K562 (cell line): ENCODE results near the gene VWA7. TPM values are rescaled to one million over a fixed set of nuclear protein-coding genes. Genes with fewer than 3 reads are reported as not detected.
A peak's percentile ranks its signal among the peaks of the same experiment; 100 is the strongest.

Experiments used
- BRCA1 ChIP-seq, 2 experiments: fragments of 450-650 bp in 1 of 2; sonication (generic) in 1 of 2; formaldehyde crosslinking in 1 of 2; IDR thresholded peaks; 2 replicates each; pipeline versions ENCODE4 v1.5.0 to v1.6.1; 2017 to 2020; ENCODE audit warnings: mild to moderate bottlenecking in 1 of 2, missing genetic modification reagents in 1 of 2
- FIP1L1 ChIP-seq: fragments of 200-400 bp; formaldehyde crosslinking; IDR thresholded peaks from 2 replicates; pipeline ENCODE4 v1.6.1; 2018; ENCODE audit warnings: mild to moderate bottlenecking, low read depth, low read length; ENCODE audit not compliant: poor library complexity, severe bottlenecking
- KHSRP ChIP-seq: fragments of 450-650 bp; IDR thresholded peaks from 2 replicates; pipeline ENCODE4 v1.6.1; 2017
- PCBP2 ChIP-seq: fragments of 200-400 bp; formaldehyde crosslinking; IDR thresholded peaks from 2 replicates; pipeline ENCODE4 v1.6.1; 2018; ENCODE audit warnings: low read length, low read depth, mild to moderate bottlenecking, moderate library complexity; ENCODE audit not compliant: poor library complexity, severe bottlenecking
- RBM14 ChIP-seq: fragments of 200-400 bp; formaldehyde crosslinking; IDR thresholded peaks from 2 replicates; pipeline ENCODE4 v1.6.1; 2018; ENCODE audit warnings: low read depth, mild to moderate bottlenecking, low read length, moderate library complexity, borderline replicate concordance; ENCODE audit not compliant: insufficient read depth
- RHOXF2B ChIP-seq: fragments of 250-450 bp; sonication (Bioruptor Pico); conservative IDR thresholded peaks from 2 replicates; pipeline ENCODE4 v1.5.1; 2021
- SIN3A ChIP-seq, 2 experiments: fragments of 150-350 bp in 1 of 2; IDR thresholded peaks; 2 replicates each; pipeline ENCODE4 v1.6.1; 2011 to 2016; ENCODE audit warnings: borderline replicate concordance in 2 of 2, low read depth in 2 of 2, low read length in 2 of 2, mild to moderate bottlenecking in 2 of 2, moderate library complexity in 2 of 2; ENCODE audit not compliant: control insufficient read depth in 1 of 2
- TBP ChIP-seq: optimal IDR thresholded peaks from 2 replicates; pipeline ENCODE3; 2011; ENCODE audit warnings: low read depth, low read length, improper control_type of control experiment
- TEAD4 ChIP-seq, 2 experiments: sonication (generic) in 1 of 2; formaldehyde crosslinking in 1 of 2; IDR thresholded peaks; 2 replicates each; pipeline versions ENCODE4 v1.6.1 to v1.8.0; 2012 to 2022; ENCODE audit warnings: borderline replicate concordance in 1 of 2, inconsistent platforms in 1 of 2, low read length in 1 of 2, mild to moderate bottlenecking in 1 of 2, missing genetic modification reagents in 1 of 2
- ZC3H4 ChIP-seq: sonication (generic); formaldehyde crosslinking; IDR thresholded peaks from 2 replicates; pipeline ENCODE4 v1.9.0; 2021; ENCODE audit warnings: missing genetic modification reagents, borderline replicate concordance
- ZNF41 ChIP-seq: fragments of 250-450 bp; sonication (Bioruptor Pico); conservative IDR thresholded peaks from 2 replicates; pipeline ENCODE4 v1.4.0; 2020; ENCODE audit warnings: mild to moderate bottlenecking
- ZSCAN29 ChIP-seq: fragments of 450-650 bp; IDR thresholded peaks from 2 replicates; pipeline ENCODE4 v1.6.1; 2017
- polyA plus RNA-seq, 8 experiments: library from polyadenylated mRNA; depleted of rRNA in 4 of 8; stranded (reverse) in 5 of 8; unstranded in 3 of 8; fragments of >200 nt; fragmentation: Nextera tagmentation in 2 of 8; fragmentation: Illumina TruSeq in 1 of 8; extraction: Ambion mirVana in 2 of 8; extraction: Trizol in 1 of 8; gene quantifications; 2 replicates each; pipeline versions ENCODE4 v1.2.1 to v1.2.3, GENCODE V29; 2011 to 2014; ENCODE audit warnings: inconsistent platforms in 1 of 8, missing spikeins in 1 of 8
- total RNA-seq, 7 experiments: library from RNA; depleted of rRNA in 6 of 7; stranded (reverse); fragments of >200 nt in 6 of 7; fragmentation: Illumina TruSeq in 2 of 7; extraction: Trizol in 2 of 7; gene quantifications; 2 replicates each; pipeline versions ENCODE4 v1.2.1 to v1.2.3, GENCODE V29; 2011 to 2021; ENCODE audit warnings: low replicate concordance in 1 of 7
- TF ChIP-seq, protein P1 (sequence below), 2 experiments: fragments of 450-650 bp; conservative IDR thresholded peaks; 2 replicates each; pipeline ENCODE4 v1.6.1; 2017; ENCODE audit warnings: mild to moderate bottlenecking in 2 of 2, moderate library complexity in 2 of 2
- TF ChIP-seq, protein P2 (sequence below): fragments of 250-450 bp; sonication (Bioruptor Pico); IDR thresholded peaks from 2 replicates; pipeline ENCODE4 v1.4.0; 2020
- TF ChIP-seq, protein P3 (sequence below): sonication (generic); formaldehyde crosslinking; IDR thresholded peaks from 2 replicates; pipeline ENCODE4 v1.8.1; 2022; ENCODE audit warnings: missing genetic modification reagents

VWA7 gene
- total and polyA plus RNA-seq, 9 of the 15 experiments (the other 6 are each of a cell fraction or from before 2014, with no cell fraction given) = 0.18 to 2.9 (median 0.95) TPM

DNA sequence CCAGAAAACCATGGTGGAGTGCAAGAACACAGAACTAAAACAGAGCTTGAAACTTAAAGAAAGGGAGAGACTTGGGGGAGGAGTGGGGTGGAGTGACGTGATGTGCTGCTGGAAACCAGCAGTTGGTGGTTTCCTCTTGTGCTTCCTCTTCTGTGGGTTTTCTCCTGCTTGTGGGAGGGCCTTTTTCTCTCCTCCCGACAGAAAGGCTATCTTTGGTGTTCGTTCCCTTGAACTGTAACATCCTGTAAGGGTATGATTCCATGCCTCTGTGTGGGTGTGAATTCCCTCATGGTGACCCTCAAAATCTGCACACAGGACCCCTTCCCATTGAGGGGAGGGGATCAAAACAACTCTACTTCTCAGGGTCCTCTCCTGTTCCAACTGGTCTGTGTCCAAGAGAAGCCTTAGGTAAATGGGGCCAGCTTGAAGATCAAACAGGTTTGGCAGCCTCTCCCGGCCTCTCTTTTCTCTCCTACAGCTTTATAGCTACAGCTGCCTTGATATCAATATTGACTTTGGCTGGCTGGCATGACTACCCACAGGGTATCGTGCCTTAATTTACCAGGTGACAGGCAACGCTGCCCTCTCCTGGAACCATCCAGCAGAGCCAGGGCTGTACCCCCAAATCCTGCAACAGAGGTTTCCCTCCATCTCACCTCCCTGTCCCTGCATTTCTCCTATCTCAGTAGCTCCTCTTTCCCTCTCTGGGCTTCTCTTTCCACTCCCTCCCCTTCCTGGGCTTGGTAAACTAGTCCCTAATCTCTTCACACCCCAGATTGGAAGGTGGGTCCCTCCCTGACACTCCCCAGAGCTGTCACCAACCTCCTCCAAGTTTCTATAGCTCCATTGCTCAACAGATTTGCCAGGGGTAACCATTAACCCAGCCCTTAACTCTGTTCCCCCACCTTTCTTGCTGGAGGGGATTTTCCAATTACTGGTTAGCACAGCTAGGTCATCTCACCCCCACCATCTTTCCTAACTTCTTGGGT is 38.8 kb downstream of the VWA7 start (continued):
- TF ChIP-seq TEAD4 (IDR thresholded peaks at IDR 0.05; ENCODE audit: low read length) (peak; percentile 49; the same call in 1 of the 2 replicates), TEAD4 (CRISPR knock-in tag; IDR thresholded peaks at IDR 0.05; ENCODE audit: borderline replicate concordance) (no peak; the same call in 1 of the 2 replicates), RHOXF2B (CRISPR knock-in tag) (0 out of 2 replicates have a peak, but pooled peaks have one; percentile 7), PCBP2 (no peak), KHSRP (0 out of 2 replicates have a peak, but pooled peaks have one; percentile 27), FIP1L1 (no peak), ZSCAN29 (no peak), ZNF41 (CRISPR knock-in tag) (0 out of 2 replicates have a peak, but pooled peaks have one; percentile 27), BRCA1 (IDR thresholded peaks at IDR 0.05) (no peak), BRCA1 (CRISPR knock-in tag; IDR thresholded peaks at IDR 0.05) (no peak), SIN3A (IDR thresholded peaks at IDR 0.05; ENCODE audit: borderline replicate concordance in 2 of 2, control insufficient read depth in 1 of 2, low read depth in 2 of 2, low read length in 2 of 2) (peak in 1 of 2 experiments; percentile 86; a peak in 1 of 4 replicates), TBP (peak; percentile 93), RBM14 (no peak), ZC3H4 (CRISPR knock-in tag) (no peak)
- TF ChIP-seq, protein P1, sequence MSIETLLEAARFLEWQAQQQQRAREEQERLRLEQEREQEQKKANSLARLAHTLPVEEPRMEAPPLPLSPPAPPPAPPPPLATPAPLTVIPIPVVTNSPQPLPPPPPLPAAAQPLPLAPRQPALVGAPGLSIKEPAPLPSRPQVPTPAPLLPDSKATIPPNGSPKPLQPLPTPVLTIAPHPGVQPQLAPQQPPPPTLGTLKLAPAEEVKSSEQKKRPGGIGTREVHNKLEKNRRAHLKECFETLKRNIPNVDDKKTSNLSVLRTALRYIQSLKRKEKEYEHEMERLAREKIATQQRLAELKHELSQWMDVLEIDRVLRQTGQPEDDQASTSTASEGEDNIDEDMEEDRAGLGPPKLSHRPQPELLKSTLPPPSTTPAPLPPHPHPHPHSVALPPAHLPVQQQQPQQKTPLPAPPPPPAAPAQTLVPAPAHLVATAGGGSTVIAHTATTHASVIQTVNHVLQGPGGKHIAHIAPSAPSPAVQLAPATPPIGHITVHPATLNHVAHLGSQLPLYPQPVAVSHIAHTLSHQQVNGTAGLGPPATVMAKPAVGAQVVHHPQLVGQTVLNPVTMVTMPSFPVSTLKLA (conservative IDR thresholded peaks at IDR 0.05) = no peak
- TF ChIP-seq, protein P2, sequence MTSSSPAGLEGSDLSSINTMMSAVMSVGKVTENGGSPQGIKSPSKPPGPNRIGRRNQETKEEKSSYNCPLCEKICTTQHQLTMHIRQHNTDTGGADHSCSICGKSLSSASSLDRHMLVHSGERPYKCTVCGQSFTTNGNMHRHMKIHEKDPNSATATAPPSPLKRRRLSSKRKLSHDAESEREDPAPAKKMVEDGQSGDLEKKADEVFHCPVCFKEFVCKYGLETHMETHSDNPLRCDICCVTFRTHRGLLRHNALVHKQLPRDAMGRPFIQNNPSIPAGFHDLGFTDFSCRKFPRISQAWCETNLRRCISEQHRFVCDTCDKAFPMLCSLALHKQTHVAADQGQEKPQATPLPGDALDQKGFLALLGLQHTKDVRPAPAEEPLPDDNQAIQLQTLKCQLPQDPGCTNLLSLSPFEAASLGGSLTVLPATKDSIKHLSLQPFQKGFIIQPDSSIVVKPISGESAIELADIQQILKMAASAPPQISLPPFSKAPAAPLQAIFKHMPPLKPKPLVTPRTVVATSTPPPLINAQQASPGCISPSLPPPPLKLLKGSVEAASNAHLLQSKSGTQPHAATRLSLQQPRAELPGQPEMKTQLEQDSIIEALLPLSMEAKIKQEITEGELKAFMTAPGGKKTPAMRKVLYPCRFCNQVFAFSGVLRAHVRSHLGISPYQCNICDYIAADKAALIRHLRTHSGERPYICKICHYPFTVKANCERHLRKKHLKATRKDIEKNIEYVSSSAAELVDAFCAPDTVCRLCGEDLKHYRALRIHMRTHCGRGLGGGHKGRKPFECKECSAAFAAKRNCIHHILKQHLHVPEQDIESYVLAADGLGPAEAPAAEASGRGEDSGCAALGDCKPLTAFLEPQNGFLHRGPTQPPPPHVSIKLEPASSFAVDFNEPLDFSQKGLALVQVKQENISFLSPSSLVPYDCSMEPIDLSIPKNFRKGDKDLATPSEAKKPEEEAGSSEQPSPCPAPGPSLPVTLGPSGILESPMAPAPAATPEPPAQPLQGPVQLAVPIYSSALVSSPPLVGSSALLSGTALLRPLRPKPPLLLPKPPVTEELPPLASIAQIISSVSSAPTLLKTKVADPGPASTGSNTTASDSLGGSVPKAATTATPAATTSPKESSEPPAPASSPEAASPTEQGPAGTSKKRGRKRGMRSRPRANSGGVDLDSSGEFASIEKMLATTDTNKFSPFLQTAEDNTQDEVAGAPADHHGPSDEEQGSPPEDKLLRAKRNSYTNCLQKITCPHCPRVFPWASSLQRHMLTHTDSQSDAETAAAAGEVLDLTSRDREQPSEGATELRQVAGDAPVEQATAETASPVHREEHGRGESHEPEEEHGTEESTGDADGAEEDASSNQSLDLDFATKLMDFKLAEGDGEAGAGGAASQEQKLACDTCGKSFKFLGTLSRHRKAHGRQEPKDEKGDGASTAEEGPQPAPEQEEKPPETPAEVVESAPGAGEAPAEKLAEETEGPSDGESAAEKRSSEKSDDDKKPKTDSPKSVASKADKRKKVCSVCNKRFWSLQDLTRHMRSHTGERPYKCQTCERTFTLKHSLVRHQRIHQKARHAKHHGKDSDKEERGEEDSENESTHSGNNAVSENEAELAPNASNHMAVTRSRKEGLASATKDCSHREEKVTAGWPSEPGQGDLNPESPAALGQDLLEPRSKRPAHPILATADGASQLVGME = peak; percentile 55; the same call in 1 of the 2 replicates
- TF ChIP-seq, protein P3, sequence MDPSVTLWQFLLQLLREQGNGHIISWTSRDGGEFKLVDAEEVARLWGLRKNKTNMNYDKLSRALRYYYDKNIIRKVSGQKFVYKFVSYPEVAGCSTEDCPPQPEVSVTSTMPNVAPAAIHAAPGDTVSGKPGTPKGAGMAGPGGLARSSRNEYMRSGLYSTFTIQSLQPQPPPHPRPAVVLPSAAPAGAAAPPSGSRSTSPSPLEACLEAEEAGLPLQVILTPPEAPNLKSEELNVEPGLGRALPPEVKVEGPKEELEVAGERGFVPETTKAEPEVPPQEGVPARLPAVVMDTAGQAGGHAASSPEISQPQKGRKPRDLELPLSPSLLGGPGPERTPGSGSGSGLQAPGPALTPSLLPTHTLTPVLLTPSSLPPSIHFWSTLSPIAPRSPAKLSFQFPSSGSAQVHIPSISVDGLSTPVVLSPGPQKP = no peak
